ENCODE data around the gene KCNB1.

The KCNB1 gene

GRCh38 chr20:49468412-49468811 is 14.1 kb downstream of the KCNB1 start:
- no peak for DNase-seq

DNA sequence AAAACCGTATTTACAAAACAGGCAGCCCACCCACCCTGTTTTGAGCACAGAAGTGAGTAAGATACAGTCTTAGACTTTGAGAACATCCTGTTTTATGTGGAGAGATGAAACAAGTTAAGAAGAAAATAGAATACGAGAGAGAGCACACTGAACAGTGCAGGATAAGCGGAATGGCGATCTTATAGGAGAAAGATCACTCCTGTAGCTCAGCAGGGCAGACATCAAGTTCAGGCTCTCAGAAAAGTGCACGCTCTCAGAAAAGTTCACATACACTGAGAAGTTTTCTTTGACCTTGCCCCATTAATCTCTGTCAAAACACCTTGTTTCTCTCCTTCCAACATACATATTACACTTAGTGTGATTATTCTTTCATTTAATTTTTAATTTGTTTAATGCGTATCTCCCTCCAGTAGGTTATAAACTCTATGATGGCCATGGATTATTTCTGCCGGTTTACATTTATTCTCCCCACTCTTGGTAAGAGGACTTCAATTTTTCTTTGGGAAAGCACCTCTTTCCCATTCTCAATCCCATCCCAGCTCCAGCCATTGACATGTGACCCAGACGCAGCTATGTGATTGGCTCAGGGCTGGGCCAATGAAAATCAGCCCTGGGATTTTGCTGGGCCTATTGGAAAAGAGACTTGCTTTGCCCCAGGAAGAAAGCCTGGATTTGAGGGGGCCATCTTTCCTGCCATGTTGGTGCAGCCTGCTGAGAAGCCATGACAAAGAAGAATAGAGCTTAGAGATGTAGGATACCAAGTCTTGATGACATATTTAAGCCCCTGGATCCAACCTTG is 16.2 kb downstream of the KCNB1 start:
- peak; percentile 25 for DNase-seq

GRCh38 chr20:49464556-49464955 is 17.9 kb downstream of the KCNB1 start:
- DNase-seq: no peak

DNA sequence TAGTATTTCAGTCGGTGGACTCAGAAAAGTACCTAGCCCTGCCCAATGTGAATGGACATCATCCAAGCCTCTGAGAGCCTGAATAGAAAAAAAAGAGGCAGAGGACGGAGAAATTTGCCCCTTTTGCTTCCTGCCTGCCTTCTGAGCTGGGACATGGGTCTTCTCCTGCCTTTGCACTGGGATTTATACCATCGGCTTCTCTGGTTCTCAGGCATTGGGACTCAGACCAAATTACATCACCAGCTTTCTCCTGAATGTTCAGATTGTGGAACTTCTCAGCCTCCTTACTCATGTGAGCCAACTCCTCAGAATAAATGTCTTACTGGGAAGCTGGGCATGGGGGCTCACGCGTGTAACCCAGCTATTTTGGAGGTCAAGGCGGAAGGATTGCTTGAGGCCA is 19.8 kb downstream of the KCNB1 start:
- DNase-seq: no peak

GRCh38 chr20:49461894-49462620 is 20.4 kb downstream of the KCNB1 start:
- DNase-seq: no peak

- no peak for DNase-seq
Measured at GRCh38 chr20:49460916-49461315, 21.6 kb downstream of the KCNB1 start.

DNA sequence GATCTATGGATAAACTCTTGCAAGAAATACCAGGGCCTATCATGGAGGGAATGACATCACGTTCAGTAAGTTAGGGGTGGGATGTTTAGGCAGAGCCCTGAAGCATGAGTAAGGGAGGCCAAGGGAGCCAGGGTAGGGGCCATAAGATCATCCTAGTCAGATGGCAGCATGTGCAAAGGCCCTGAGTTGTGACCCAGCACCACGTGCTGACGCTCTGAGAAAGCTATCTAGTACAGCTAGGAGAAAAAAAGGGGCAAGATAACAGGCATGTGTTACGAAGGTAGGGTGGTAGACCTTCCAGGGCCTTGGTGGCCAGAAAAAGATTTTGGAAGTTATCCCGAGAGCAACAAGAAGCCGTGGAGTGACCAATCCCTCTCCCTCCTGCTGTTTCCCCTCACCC is 22.3 kb downstream of the KCNB1 start:
- no peak for DNase-seq

DNA sequence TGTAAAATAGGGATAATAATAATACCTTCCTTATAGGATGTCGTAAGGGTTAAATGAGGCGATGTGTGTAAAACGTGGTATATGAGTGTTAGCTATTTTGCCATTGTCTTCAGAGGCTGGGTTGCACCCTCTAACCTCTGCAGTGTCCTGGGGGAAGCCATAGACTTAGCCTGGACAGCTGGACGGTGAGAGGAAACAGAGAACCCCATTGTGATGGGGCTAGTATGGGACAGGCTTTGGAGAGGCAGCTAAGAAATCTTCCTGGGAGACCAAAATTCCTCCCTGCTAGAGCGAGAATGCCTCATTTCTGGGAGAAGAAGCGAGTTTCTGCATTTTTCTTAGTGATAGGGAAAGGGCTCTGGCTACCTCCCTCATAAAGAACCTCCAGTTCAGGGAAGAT is 22.8 kb downstream of the KCNB1 start:
- no peak for DNase-seq

DNA sequence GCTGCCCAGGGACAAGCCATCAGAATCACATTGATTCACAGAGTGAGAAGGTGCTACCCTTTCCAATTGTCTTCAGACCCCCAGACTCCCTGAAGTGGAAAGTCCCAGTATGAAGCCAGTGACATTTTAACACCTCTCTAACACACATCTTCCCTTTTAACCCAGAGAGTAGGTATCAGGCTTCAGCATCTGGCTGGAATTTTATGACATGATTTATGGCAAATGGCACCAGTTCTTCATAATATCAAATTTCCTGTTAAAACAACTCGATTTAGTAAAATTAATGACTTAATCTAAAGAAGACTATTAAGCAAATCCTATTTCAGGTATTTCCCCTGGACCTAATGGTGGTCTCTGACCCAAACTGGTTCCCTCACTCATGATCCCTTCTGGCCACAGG is 25.0 kb downstream of the KCNB1 start:
- DNase-seq: no peak

DNA sequence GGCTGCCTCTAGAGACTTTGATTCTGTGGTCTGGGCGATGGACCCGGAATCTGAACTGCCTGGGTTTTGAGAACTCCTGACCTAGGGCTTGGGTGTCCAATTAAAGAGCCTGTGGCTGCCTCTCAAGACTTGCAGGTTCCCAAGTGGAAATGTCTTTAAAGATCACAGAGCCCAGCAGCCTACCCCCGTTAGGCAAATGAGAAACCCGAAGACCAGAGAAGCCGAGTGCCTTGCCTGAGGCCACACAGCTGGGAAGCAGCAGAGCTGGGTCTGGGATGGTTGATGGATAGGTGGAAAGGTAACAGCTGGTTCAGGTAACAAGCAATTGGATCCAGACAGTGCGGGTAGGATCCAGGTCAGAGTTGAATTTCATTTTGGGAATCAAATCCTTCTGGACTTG is 25.8 kb downstream of the KCNB1 start:
- no peak for DNase-seq

DNA sequence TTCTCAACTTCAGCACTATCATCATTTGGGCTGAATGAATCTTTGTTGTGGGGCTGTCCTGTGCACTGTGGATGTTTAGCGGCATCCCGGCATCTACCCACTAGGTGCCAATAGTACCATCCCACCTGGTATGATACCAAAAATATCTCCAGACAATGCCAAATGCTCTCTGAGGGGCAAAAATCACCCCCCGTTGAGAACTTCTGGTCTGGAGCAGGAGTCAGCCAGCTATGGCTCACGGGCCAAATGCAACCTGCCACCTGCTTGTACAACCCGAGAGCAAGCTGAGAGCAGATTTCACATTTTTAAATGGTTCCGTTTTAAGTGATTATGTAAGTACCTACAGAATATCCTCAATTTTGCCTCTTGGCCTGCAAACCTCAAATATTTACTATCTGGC is 26.8 kb downstream of the KCNB1 start:
- no peak for DNase-seq

GRCh38 chr20:49452011-49452482 is 30.4 kb downstream of the KCNB1 start:
- no peak for DNase-seq

DNA sequence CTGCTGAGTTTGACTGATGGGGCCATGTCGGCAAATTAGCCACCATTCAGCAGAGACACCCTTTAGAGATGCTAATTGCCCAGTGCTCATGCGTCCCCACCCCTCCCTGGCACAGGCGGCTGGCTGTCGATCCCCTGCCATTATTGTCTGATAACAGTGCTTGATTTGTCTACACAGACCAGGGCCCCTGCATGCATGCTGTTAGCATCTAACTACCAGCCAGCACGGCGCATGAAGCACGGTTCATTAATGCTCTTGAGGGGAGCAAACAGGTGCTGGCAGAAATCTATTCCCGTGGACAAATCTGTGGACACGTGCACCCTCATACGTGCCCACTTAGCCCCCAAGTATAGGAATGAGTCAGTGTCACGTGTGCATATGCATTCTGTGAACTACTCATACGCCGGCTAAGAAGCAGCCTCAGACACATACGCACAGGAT is 32.2 kb downstream of the KCNB1 start:
- DNase-seq: no peak

- peak; percentile 53 for DNase-seq
Measured at GRCh38 chr20:49448917-49449316, 33.6 kb downstream of the KCNB1 start.

DNA sequence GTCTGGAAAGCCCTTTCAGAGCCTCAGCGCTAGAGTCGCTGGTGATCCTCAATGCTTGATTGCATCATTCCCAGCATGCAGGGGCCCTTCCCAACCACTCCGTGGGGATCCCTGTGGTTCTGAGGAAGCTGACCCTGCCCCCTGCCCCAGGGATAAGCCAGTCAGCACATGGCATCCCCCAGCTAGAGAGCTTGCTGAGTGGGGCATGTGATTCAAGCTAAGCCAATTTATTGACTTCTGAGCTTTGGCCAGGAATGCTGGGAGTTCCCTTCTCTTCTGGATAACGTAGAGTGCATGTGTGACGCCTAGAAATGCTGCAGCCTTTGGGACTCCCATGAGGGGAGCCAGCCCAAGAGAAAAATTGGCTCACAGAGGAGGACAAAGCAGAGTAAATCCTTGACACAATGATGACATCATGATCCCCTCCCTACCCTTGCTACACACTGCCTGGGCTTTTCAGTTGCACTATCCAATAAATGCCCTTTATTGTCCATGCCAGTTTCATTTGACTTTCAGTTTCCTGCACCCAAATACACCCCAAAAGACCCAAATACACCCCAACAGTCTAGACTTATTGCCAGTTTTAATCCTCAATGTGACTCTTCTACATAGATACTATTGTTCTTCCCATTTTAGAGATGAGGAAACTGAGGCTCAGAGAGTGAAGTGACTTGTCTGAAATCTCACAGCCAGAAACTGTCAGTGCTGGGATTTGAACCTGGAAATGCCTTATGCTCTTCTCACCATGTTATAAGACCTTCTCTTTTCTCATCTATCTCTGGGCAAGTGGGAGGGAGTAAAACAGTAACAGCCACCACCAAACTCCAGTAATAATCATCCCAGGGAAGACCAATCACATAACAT is 34.3 kb downstream of the KCNB1 start:
- peak; percentile 98 for DNase-seq

DNA sequence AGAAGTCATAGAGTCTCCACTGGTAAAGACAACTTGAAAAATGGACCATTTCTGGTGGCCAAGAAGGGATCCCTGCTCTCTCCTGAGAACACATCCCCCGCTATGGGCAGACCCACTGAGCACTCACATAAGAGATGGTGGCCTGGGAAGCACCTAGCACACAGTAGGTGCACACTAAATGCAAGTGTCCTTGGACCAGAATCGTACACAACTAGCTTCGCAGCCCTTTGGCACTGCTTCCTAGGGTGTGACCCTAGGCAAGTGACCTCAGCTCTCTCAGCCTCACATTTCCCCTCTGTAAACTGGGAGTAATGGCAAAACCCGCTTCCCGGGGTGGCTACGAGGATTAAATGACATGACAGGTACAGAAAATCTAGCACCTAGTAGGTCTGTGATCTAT is 35.1 kb downstream of the KCNB1 start:
- no peak for DNase-seq

DNA sequence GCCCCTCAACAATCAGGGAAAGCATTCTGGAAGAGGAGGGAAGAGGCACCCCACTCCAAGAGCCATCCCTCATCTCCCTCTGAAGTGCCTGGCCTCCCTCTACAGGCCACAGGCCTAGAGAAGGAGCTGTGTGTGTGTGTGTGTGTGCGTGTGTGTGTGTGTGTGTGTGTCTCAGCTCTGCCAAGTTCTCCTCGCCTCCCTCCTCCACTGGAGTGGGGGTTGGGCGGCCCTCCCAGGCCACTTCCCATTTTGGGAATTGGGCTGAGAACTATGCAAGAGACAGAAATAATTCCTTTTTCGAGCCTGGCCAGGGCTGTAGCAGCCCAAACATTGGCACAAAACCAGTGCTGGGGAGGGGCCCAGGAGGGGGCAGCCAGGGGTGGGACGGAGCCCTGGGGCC is 35.7 kb downstream of the KCNB1 start:
- peak; percentile 38 for DNase-seq

DNA sequence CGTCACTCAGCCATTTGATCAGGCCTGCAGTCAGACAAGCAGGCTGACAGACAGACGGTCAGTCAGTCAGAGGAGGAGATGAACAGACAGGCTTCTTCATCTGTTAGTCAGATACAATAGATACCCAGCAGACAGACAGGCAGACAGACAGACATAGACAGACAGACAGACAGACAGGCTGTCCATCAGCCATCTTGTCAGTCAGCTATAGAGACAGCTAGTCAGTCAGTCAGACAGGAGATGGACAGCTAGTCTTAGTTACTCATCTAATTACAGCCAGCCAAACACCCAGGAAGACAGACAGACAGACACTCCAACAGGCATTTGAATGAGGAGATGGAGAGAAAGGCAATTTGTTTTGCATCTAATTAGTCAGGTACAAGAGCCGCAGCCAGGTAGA is 36.4 kb downstream of the KCNB1 start:
- DNase-seq: peak; percentile 14

- DNase-seq: no peak
Measured at GRCh38 chr20:49445176-49445575, 37.3 kb downstream of the KCNB1 start.

- DNase-seq: no peak
Measured at GRCh38 chr20:49444553-49444990, 37.9 kb downstream of the KCNB1 start.

DNA sequence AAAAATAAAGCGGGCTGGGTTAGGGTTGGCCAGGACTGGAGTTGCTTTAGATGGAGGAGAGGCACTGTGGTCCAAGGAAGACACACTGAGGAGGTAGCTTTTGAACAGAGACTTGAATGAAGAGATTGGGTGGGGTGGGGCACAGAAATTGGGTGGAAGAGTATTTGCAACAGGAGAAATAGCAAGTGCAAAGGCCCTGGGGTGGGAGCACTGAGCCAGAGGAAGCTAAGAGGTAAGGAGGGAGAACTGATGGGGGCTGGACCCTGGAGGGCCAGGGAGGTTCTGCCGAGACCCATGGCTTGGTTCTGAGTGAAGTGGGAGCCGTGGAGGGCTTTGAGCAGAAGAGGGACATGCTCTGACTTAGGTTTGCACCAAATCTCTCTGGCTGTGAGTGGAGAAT is 45.4 kb downstream of the KCNB1 start:
- DNase-seq: no peak

GRCh38 chr20:49435639-49436038 is 46.8 kb downstream of the KCNB1 start:
- DNase-seq: peak; percentile 12

GRCh38 chr20:49433333-49433732 is 49.1 kb downstream of the KCNB1 start:
- no peak for DNase-seq

Data from NCI-H82 (cell line).